ENCODE measurements around the gene GFY. TPM values are rescaled to one million over a fixed set of nuclear protein-coding genes. Genes with fewer than 3 reads are reported as not detected.

The GFY gene
- total RNA-seq, 2 experiments from 2014 or later = not detected

Other genes starting within 250 kb of the GFY start
- under 1 TPM; 0.77 to 0.98 TPM for gene SLC6A16, start 100.2 kb upstream of the GFY start, total RNA-seq
- 100 to 1,000 TPM; 182 to 189 TPM for gene CD37, start 90.0 kb upstream of the GFY start, total RNA-seq
- under 1 TPM in 1 of 2 experiments, not detected in 1; 0.20 TPM for gene TEAD2, start 63.0 kb upstream of the GFY start, total RNA-seq
- gene DKKL1, start 61.5 kb upstream of the GFY start, total RNA-seq = not detected
- 1 to 10 TPM; 2.4 to 3.2 TPM for gene KASH5, start 37.1 kb upstream of the GFY start, total RNA-seq
- gene PTH2, start 1.9 kb upstream of the GFY start, total RNA-seq = not detected
- under 1 TPM; 0.12 TPM for gene SLC17A7, start 16.1 kb downstream of the GFY start, total RNA-seq
- gene PIH1D1, start 26.4 kb downstream of the GFY start, total RNA-seq = 10 to 100 TPM; 80.7 to 84.4 TPM
- gene ALDH16A1, start 27.8 kb downstream of the GFY start, total RNA-seq = 10 to 100 TPM; 43.4 to 46.8 TPM
- gene FLT3LG, start 48.8 kb downstream of the GFY start, total RNA-seq = 10 to 100 TPM; 23.9 to 28.4 TPM
- gene RPL13A, start 62.2 kb downstream of the GFY start, total RNA-seq = 1,000 to 10,000 TPM; 4,441 to 4,607 TPM
- gene RPS11, start 71.0 kb downstream of the GFY start, total RNA-seq = 1,000 to 10,000 TPM; 3,906 to 3,945 TPM
- 10 to 100 TPM; 15.7 to 17.1 TPM for gene FCGRT, start 87.3 kb downstream of the GFY start, total RNA-seq
- gene RCN3, start 102.6 kb downstream of the GFY start, total RNA-seq = 1 to 10 TPM; 6.7 to 7.2 TPM
- gene NOSIP, start 155.2 kb downstream of the GFY start, total RNA-seq = 10 to 100 TPM; 76.4 to 77.4 TPM
- gene PRRG2, start 155.9 kb downstream of the GFY start, total RNA-seq = under 1 TPM; 0.52 TPM
- 10 to 100 TPM; 16.4 to 16.9 TPM for gene PRR12, start 165.8 kb downstream of the GFY start, total RNA-seq
- gene RRAS, start 214.8 kb downstream of the GFY start, total RNA-seq = 1 to 10 TPM; 7.2 to 7.8 TPM
- 10 to 100 TPM; 39.9 to 41.9 TPM for gene SCAF1, start 216.8 kb downstream of the GFY start, total RNA-seq
- 10 to 100 TPM; 85.2 to 97.8 TPM for gene IRF3, start 240.5 kb downstream of the GFY start, total RNA-seq
- gene BCL2L12, start 240.5 kb downstream of the GFY start, total RNA-seq = 10 to 100 TPM; 70.5 to 75.6 TPM